Right lobe of liver (tissue), 6 donors: Measurements from ENCODE around the gene STAP2. TPM values are rescaled to one million over a fixed set of nuclear protein-coding genes. Genes with fewer than 3 reads are reported as not detected.
A peak's percentile ranks its signal among the peaks of the same experiment; 100 is the strongest.

Source experiments
- ATAC-seq, 4 donors: fragments of 200-7000 bp; cut with Tn5 transposase; one replicate each; pipeline ENCODE4 v1.9.1; 2020; ENCODE audit warnings: mild to moderate bottlenecking in 4 of 4, moderate library complexity in 4 of 4
- DNase-seq, 3 donors: peaks; one replicate each; pipeline ENCODE4 v3.0.0-alpha.2; 2020
- H3K27ac ChIP-seq, 3 donors: fragments of 200-600 bp; one replicate each; pipeline ENCODE4 v1.8.0; 2022
- H3K27me3 ChIP-seq, 2 donors: fragments of 200-600 bp; one replicate each; pipeline ENCODE4 v1.8.0; 2022
- H3K36me3 ChIP-seq, 4 donors: fragments of 200-600 bp; sonication (generic) in 1 of 4; one replicate each; pipeline versions ENCODE4 v1.5.1 to v1.8.0; 2017 to 2022; ENCODE audit warnings: control low read depth in 1 of 4
- H3K4me1 ChIP-seq, 4 donors: fragments of 200-600 bp; sonication (generic) in 1 of 4; one replicate each; pipeline versions ENCODE4 v1.5.1 to v1.8.0; 2017 to 2022; ENCODE audit warnings: control low read depth in 1 of 4
- H3K4me3 ChIP-seq, 3 donors: fragments of 200-600 bp; one replicate each; pipeline ENCODE4 v1.8.0; 2022
- H3K9me3 ChIP-seq, 4 donors: fragments of 200-600 bp; sonication (generic) in 1 of 4; one replicate each; pipeline versions ENCODE4 v1.5.1 to v1.8.0; 2017 to 2022; ENCODE audit warnings: control low read depth in 1 of 4
- POLR2A ChIP-seq: fragments of 450-650 bp; IDR thresholded peaks from one replicate; pipeline ENCODE4 v1.6.1; 2017; ENCODE audit warnings: antibody characterized with exemption, mild to moderate bottlenecking
- WGBS: methylation state at CpG from one replicate; pipeline ENCODE4 v1.1.6; 2018; ENCODE audit warnings: low coverage, low lambda C conversion rate; ENCODE audit not compliant: insufficient coverage; ENCODE audit errors: missing lambda C conversion rate; 5-methylcytosine and 5-hydroxymethylcytosine counted together
- intact Hi-C, 2 donors: fragments of 100-400 bp; cut with DNase I; formaldehyde crosslinking; loops; one replicate each; pipeline versions ENCODE4 v1.11.2 to v1.14.1; 2022
- total RNA-seq, 6 experiments: library from RNA; depleted of rRNA in 2 of 6; stranded (reverse); fragments of >200 nt in 2 of 6; fragmentation: NEBNext Ultra II Directional in 3 of 6; extraction: Animal tissue kit (Norgen Biotek cat#: 25700) in 3 of 6; gene quantifications; one replicate each; pipeline versions ENCODE4 v1.1.0 to v1.2.4, GENCODE V29; 2016 to 2023
- TF ChIP-seq, protein P1 (sequence below), 4 donors: fragments of 200-600 bp in 3 of 4; fragments of 450-650 bp in 1 of 4; IDR thresholded peaks; one replicate each; pipeline versions ENCODE4 v1.5.1 to v1.8.0; 2016 to 2022; ENCODE audit warnings: antibody characterized with exemption in 4 of 4, mild to moderate bottlenecking in 2 of 4
- donor health status: DM: no; HTN: yes; CAD: no.
- donor health status: DM: no; HTN: no; CAD: no.
- donor health status: DM: no; HTN: no; CAD: no.
- donor health status: DM: no; HTN: yes; CAD: no.
- donor health status: DM: no; HTN: yes; CAD: no.

The STAP2 gene
- total RNA-seq, 6 experiments from 2014 or later = 21.4 to 51.5 (median 43.0) TPM

DNA sequence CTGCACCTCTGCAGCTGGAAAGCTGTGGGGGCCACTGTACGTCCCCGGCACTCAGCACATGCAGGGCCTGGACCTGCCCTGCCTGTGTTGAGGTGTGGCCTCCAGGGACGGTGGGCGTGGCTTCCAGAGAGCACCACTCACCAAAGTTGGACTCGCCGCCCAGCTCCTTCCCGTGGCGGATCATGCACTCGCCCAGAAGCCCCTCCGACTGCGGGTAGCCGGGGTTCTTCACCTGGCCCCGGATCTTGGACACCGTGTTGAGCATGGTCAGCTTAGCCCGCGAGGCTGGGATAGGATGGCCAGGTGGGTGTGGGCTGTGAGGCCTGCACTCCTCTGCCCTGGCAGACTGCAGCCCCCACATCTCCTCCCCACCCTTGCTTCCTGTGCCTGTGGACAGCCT lies 26.7 kb upstream of the STAP2 start:
- Histone ChIP-seq H3K36me3 (peaks cover 0 to 52% (median 19%) of the 10 kb centered on the region in 4 donors), H3K4me3 (no peak overlapping the region), H3K27ac (no peak overlapping the region), H3K4me1 (peaks cover 0 to 18% (median 5%) of the 10 kb centered on the region in 4 donors), H3K9me3 (no peaks in the 10 kb centered on the region), H3K27me3 (no peaks in the 10 kb centered on the region)
- DNase-seq (peak in 1 of 3 donors; percentile 49), ATAC-seq (no peak)
- intact Hi-C loops = no loop called here
- no CpG with 5 or more reads among the region's 16 CpGs for WGBS
- TF ChIP-seq POLR2A = no peak

DNA sequence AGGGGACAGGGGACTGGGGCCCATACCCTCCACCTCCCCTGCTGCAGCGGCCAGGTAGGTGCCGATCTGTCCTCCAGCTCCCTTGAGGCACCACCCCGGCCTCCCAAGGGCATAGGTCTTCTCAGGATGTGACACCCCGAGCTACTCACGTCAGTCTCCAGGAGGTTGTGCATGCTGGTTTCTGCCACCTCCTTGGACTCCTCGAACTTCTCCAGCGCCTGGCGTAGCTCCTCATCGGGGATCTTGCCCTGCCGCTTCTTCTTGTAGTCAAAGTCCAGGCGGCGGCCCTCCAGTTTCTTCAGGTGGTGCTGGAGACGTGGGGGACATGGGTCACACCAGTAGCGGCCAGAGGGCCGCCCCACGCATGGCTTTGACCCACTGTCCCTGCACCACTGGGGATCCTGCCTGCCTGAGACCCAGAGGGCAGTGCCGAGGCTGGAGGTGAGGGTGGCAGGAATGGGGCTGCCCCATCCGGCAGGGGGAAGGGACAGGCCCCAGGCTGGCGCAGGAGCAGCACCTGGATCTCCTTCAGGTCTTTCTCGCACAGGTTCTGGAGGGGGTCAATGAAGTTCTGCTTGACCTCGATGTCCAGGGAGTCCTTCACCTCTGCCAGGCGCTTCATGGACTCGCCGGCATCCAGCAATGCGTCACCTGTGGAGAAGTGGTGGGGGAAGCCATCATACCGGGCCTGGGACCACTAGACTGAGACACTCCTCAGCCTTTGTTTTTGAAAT lies 25.1 kb upstream of the STAP2 start:
- no peak for ATAC-seq
- peaks cover 0 to 10% (median 2%) of the 10 kb centered on the region in 4 donors for H3K4me1 ChIP-seq
- H3K27me3 ChIP-seq = no peaks in the 10 kb centered on the region
- no peak overlapping the region for H3K4me3 ChIP-seq
- no peak overlapping the region for H3K27ac ChIP-seq
- intact Hi-C loops = loop anchor here in 1 of 2 donors (5.0 kb wide), 1 partner anchor 96 kb away; no protein-coding TSS in a partner anchor
- TF ChIP-seq, protein P1, sequence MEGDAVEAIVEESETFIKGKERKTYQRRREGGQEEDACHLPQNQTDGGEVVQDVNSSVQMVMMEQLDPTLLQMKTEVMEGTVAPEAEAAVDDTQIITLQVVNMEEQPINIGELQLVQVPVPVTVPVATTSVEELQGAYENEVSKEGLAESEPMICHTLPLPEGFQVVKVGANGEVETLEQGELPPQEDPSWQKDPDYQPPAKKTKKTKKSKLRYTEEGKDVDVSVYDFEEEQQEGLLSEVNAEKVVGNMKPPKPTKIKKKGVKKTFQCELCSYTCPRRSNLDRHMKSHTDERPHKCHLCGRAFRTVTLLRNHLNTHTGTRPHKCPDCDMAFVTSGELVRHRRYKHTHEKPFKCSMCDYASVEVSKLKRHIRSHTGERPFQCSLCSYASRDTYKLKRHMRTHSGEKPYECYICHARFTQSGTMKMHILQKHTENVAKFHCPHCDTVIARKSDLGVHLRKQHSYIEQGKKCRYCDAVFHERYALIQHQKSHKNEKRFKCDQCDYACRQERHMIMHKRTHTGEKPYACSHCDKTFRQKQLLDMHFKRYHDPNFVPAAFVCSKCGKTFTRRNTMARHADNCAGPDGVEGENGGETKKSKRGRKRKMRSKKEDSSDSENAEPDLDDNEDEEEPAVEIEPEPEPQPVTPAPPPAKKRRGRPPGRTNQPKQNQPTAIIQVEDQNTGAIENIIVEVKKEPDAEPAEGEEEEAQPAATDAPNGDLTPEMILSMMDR (IDR thresholded peaks at IDR 0.05) = no peak
- no peak for TF ChIP-seq POLR2A
- DNase-seq = no peak
- 85% methylated on average over 4 of the region's 26 CpGs for WGBS
- H3K36me3 ChIP-seq = peaks cover 0 to 59% (median 19%) of the 10 kb centered on the region in 4 donors
- no peaks in the 10 kb centered on the region for H3K9me3 ChIP-seq

DNA sequence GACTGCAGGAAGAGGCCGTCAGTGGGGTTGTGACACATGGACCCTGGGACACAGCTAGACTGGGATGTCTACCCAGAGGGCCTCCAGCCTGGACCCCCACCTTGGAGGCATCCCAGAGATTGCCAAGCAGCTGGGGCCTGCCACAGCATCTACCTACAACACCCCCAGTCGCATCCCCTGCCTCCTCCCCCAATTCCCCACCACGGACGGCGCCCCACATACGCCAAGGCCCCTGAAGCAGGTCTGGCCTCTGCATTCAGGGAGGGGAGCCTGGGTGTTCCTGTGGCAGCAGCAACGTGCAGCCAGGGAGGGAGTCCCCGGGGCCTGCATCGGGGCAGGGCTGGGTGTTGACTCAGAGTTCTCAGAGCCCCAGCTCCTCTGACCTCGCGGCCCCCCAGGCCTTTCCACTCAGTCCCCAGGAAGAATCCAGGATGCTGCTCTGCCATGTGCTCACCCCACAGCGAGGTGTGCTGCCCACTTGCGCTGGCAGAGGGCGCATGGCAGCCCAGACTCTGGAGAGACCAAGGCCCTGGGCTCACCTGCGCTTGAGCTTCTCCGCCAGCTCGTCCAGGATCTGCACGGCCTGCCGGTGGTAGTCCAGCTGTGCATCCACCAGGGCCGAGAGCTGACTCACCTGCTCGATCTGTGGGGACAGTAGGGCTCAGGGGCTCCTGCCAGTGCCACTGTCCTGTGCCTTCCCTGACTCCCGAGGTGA lies 24.4 kb upstream of the STAP2 start:
- ATAC-seq (peak; percentile 2 to 9 (median 6)), DNase-seq (peak in 1 of 3 donors; percentile 51)
- H3K4me3 ChIP-seq = no peak overlapping the region
- no CpG with 5 or more reads among the region's 22 CpGs for WGBS
- no peak for TF ChIP-seq POLR2A
- TF ChIP-seq, protein P1 (IDR thresholded peaks at IDR 0.05) = peak in 3 of 4 donors; percentile 6 to 26 (median 18)
- no peaks in the 10 kb centered on the region for H3K27me3 ChIP-seq
- H3K27ac ChIP-seq = no peak overlapping the region
- H3K4me1 ChIP-seq = peaks cover 0 to 3% (median 0%) of the 10 kb centered on the region in 4 donors
- H3K9me3 ChIP-seq = no peaks in the 10 kb centered on the region
- intact Hi-C loops = loop anchor here in 1 of 2 donors (5.0 kb wide), 1 partner anchor 96 kb away; no protein-coding TSS in a partner anchor
- peaks cover 0 to 59% (median 19%) of the 10 kb centered on the region in 4 donors for H3K36me3 ChIP-seq

DNA sequence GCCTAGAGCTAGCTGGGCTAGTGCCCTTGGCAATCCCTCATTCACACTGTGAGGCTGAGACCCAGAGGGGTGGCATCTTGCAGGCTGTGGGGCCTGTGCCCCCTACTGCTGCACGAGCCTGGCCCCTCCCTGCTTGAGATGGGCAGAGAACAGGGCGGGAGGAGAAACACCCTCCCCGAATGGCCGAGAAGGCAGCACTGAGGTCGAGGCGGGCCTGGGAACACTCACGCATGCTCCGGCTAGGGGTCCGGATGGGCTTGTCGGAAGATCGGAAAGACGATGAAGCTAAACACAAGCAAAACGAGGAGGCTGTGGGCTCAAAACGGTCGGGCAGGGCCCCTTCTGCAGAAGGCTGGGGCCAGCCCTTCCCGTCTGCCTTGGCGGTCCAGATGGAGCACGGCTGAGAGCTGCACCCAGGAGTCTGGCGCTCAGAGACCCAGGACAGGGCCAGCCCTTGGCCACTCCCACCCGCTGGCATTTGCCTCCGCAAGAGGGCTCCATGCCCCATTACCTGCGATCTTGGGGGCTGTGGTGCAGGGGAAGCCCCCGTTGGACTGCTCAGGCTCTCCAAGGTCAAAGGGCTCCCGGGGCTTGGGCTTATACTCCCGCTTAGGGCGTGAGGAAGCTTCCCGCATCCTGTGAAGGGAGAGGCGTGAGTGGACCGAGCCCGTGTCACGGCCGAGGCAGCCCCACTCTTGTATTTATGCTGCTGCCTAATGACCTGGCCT lies 23.6 kb upstream of the STAP2 start:
- intact Hi-C loops = loop anchor here in 1 of 2 donors (5.0 kb wide), 1 partner anchor 95 kb away; no protein-coding TSS in a partner anchor
- TF ChIP-seq, protein P1 (IDR thresholded peaks at IDR 0.05) = no peak
- TF ChIP-seq POLR2A = no peak
- Histone ChIP-seq H3K9me3 (no peaks in the 10 kb centered on the region), H3K4me1 (no peaks in the 10 kb centered on the region), H3K4me3 (no peak overlapping the region), H3K36me3 (peaks cover 0 to 59% (median 19%) of the 10 kb centered on the region in 4 donors), H3K27me3 (no peaks in the 10 kb centered on the region), H3K27ac (no peak overlapping the region)
- DNase-seq (peak in 1 of 3 donors; percentile 55), ATAC-seq (peak in 1 of 4 donors; percentile 4)
- 86% methylated on average over 10 of the region's 32 CpGs for WGBS
